Right hindlimb (tissue), 1 donor: Measurements from ENCODE around the gene CSH2.
A peak's percentile ranks its signal among the peaks of the same experiment; 100 is the strongest.

ENCODE experiments used
- DNase-seq: peaks from one replicate; pipeline ENCODE4 v3.0.0-alpha.2; 2018

CSH2 gene

DNA sequence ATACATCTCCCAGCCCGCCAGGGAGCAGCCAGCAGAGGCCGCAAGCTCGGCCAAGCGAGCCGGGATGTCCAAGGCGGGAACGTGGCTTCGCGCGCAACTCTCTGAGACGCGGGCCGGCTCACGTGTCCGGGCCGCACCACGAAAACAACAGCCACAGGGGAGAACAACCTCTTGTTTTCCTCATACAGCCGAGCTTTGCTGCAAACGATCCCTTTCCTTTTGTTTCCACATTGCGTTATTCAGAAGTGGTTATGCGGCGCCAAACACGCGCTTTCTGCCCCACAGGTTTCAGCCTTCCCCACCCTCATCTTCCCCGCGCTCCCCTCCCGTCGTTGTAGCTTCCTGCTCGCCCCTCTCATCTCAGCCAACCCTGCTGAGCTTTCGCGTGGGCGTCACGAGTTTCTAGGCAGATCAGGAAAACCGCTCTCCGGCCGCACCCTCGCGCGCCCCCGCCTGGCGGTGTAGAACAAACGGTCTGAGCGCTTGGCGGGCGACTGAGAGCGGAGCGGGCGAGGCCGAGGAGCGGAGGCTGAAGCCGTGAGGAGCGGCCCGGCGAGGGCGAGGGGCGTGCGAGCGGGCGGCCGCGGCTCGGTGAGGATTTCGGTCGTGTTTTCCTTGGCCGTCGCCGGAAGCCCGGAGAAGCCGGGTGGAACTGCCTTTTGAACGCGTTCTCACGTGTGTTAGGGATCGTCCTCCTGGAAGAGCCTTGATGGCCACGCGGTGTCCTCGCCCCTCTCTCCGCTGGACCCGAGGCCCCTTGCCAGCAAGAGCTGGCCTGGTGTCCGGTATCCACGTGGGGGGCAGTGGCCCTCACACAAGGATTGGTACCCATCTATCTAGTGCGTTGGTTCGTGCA is 24.4 kb downstream of the CSH2 start:
- DNase-seq, result peak; percentile 91

DNA sequence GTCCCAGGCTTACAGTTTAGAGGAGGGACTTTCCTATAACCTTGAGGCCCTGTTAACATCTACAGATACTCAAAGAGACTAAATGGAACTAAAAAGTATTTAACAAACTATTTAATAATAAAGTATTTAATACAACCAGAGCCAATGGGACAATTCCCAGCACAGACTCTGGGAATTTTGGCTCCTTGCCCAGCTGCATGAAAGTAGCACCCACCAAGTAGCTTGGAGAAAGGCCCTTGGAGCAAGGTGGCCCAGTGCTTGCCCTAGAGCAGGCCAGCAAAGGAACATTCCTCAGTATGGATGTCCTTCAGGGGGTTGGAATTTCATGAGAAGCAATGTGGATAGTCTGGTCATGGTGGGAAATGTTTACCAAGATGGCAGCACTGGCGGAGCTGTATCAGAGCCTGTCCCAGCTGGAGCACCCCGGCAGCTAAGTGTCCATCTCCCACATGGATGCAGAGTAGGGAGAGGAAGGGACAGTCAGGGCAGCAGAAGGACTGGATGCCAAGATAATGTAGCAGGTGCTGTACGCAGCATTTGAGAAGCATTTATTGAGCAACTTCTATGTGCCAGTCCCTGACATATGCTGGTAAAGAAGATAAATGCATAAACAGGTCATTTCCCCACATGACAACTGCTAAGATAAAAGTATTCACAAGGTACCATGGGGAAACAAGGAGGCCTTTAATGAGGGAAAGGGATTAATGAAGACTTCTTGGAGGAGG is 25.8 kb downstream of the CSH2 start:
- no peak for DNase-seq

DNA sequence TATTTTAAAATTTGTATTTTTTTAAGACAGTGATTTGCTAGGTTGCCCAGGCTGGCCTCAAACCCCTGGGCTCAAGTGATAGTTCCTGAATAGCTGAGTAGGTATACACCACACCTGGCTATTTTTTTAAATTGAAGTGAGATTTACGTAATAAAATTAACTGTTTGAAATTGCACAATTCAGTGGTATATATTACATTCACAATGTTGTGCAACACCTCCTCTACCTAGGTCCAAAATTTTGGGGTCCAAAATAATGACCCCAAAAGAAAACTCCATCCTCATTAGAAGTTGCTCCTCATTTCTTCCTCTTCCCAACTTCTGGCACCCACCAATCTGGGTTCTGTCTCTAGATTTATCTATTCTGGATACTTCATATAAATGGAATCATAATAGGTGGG is 28.0 kb downstream of the CSH2 start:
- DNase-seq, result no peak

DNA sequence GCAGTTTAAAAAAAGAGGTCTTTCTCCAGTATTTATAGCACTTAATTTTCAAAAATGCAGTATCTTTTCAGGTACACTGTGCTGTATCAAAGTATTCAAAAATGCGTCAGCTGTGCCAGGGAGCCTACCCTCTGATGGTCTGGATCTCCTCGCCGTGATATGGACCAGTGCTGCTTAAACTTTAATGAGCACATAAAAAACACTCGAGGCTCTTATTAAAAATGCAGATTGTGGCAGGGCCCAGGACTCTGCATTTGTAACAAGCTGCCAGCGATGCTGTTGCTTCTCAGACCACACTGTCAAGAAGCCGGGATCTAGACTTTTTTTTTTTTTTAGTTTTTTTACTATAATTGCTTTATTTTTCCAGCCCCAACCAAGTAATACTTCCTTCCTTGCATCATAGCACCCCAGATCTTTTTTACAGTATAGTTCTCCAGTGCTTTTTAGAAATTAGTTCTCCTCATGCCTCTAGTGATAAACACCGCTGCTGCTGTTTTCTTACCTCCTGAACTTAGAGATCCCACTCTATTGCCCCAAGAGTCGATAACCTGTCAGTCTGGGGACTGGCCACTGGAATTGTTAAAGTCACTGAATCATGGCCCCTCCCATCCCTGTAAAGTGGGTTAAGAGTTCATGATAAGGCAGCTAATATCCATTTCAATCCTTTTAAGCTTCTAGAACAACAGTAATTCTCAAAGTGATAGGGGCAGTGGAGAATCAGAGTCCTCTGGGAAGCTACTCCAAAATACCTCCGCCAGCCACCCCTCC is 29.4 kb downstream of the CSH2 start:
- no peak for DNase-seq

DNA sequence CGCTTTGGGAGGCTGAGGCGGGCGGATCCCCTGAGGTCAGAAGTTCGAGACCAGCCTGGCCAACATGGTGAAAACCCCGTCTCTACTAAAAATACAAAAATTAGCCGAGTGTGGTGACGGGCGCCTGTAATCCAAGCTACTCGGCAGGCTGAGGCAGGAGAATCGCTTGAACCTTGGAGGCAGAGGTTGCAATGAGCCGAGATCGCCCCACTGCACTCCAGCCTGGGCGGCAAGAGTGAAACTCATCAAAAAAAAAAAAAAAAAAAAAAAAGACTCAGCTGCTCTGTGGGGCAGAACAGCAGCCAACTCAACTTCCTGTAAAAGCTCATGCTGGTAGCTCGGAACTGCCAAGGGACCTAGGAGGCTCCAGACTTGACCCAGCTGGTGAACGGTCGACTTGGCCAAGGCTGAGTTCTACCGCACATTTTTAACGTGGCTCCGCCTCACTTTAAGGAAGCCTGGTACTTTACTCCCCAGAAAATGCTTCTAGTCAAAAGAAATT is 30.0 kb downstream of the CSH2 start:
- DNase-seq, result peak; percentile 65

DNA sequence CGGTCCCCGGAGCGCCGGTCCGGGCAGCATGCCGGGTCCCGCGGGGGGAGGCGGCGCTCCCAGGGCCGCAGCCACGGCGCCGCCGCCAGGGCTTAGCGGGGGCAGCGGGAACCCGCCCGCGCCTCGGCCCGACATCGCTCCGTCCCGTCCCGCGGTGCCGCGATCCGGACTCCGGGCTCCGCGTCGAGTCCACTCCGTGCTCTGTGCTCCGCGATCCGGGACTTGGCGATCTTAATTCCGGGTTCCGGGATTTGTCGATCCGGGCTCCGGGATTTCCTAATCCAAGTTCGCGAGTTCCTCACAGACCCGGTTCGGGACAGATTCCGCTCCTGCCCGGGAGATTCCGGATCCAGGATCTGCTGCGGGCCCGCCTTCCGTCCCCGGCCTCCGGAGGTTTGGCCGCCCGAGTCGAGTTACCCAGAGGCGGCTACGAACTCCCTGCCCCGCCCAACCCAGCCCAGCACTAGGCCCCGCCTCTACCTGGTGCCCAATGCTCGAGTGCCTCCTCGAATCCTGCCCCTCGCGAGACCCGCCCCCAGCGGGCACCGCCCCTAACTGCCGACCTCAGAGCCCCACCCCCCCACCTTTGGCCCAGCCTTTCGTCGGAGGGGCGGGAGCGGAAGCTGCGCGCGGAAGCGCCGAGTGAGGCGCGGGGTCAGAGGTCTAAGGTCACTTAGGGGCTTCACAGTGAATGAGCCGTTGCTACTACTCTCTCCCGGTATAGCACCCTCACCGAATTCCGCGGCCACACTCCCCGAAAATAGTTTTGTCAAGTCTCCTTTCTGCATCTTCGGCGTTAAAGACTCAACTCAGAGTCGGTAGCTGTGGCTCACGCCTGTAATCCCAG is 30.7 kb downstream of the CSH2 start, which contains the start of gene SMARCD2:
Gene SMARCD2 (minus strand): TSS at position 146 of the 847 bp plus-strand sequence. CDS start 11 bp downstream, at position 135.
- DNase-seq, result peak; percentile 99

DNA sequence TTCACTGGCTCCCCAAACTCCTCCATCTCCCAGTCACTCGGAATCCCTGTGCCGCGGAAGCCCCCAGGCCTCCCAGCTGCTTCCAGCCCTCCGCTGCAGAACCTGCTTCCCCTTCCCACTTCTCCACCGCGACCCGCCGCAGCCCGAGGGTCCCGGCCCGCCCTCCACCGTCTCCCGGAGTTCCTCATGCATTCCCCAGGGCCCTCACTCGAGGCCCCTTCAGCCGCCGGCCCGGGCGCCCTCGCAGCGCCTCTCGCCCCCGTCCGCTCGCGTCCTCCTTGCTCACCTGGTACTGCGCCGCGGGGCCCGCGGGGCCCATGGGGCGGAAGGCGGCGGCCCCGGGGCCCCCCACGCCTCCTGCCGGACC is 31.3 kb downstream of the CSH2 start:
- peak; percentile 59 for DNase-seq

DNA sequence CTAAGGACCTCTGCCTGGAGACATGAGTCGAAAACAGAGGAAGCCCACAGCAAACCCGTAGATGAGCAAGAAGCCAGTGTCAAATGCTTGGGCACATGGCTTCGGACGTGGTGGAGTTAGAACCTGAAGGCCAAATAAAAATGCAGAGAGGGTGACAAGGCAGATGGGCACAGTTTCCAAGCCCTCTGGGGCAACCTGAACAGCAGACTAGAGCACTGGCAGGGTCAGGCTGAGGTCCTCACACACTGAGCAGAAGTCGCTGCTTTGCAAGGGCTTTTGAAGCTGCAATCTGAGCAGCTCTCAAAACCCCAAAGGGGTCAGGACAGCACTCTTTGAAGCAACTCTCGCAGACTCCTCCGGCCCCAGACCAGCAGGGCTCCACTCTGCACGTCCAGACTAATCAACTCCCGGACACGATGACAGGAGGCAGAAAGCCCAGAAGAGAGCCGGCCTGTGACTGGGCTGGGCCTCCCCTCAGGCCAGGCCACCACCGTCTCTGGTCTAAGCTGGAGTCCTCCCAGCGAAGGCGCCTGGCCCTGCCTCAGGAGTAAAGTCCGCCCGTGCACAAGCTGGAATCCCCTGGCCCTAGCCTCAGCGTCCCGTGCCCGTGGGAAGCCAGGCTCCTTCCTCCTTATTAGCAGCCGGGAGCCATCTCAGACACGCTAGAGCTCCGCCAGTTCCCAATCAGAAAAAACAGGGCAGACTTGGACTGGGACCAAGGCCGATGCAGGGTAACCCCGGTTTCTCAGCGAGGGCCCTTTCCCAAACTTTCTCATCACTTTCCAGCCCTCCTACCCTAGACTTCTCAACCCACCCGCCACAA is 31.9 kb downstream of the CSH2 start:
- DNase-seq, result peak; percentile 62

DNA sequence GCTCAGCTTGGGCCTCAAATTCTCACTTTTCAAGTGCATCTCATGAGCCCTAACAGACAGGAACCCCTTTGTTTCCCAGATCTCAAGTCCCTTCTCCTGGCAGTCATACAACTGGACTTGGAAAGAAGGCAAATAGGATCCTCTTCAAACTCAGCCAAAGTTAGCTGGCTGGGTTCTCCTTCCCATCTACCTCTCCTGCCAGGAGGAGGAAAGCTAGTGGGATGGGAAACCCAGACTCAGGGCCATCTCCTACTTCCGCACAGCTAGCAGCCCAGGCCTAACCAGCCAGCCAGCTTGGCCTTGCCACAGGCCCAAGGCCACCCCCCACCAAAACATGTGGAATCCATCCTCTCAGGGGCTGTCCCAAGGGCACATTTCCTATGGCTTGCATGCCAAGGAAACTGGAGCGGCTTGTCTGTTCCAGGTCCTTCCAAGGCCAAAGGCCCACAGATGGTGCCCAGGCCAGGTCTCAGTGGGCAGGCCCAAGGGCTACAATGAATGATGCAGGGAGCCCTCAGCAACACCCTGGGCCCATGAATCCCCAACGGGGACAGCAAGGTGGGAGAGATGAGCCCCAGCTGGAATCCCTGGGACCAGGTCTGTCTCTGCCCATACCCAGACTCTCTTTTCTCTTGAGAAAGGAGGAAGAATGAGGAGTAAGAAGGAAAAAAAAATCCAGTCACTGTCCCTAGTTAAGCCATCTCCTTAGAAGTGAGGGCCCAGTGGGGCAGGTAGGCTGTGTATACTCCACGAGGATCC is 32.7 kb downstream of the CSH2 start:
- DNase-seq, result peak; percentile 62

DNA sequence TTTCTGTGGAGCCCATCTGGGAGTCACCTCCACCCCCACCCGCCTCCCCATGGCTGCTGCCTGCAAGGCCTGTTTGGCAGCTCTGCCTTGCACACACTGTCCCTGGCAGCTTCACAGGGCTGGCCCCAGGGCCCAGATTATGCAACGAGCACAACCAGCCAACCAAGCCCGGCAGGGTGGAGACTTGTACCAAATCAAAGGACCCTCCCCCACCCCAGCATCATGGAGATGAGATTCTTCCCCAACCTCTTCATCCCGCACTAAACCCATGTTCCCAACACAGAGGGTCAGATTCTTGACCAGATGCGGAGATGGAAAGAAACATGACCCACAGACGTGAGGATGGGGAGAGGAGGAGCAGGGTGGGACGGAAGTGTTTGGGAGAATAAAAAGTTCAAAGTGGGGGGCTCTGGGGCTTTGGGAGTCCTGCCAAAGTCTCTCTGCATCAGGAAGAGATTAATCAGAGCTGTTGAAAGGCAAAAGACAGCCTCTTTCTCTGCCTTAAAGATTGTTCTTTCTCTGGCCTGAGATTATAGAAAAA is 34.8 kb downstream of the CSH2 start:
- DNase-seq, result peak; percentile 89

DNA sequence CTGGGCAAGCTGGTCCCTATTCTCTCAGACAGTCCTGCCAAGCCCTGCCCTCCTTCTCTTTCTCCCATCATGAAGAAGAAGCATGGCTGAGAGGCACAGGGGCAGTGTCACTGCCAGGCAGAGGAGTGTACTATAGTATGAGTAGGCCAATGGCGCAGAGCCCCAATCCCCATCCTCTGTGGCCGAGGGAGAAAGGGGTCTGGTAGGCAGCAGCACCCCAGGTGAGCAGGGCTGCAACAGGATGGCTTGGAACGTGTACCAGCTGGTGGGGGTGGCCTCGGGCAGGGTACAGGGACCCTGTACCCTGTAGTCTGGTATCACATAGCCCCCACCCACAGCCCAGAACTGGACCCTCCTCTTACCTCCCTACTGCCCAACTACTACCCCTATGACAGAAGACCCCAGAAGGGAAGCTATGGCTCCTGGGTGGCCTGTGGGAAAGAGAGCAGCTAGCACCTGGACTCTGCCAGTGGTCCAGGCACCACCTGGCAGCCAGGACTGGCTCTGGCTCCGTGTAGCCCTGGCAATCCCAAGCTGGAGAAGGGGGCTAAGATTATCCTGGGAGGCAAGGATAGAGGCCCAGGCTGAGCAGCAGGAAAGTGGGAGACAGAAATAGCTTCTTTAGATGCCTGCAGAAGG is 35.4 kb downstream of the CSH2 start:
- no peak for DNase-seq

DNA sequence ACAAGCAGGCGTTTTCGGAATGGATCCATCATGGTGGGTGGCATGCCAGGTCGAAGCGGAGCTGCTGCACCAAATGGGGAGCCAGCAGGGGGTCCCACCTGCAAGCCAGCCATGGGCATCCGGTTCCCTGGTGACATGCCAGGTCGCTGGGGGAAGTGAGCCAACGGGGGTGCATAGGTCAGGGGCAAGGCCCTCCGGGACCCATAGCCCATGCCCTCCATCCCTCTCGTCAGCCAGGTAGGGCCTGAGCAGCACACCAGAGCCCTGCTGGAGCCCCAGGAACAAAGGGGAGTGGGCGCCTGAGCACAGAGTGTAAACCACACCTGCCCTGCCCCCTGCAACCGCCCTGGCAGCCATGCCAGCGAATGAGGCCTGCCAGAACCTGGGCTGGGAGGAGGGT is 36.0 kb downstream of the CSH2 start:
- no peak for DNase-seq

DNA sequence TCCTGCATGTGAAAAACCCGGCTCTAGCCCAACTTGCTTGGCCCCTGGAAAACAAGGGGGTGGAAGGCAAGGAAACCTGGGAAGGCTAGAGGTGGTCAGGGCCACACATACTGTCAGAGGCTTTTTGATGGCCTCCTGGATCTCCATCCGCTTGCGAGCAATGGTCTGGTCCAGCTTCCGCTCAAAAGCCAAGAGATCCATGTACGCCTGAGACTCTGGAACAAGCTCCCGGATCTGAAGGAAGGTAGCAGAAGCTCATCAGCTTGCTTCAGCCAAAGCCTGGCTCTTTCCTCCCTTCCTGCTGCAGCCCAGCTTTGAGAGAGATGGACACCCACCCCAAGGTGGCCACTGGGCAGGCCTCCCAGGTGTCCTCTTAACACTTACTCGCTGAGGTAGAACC is 36.7 kb downstream of the CSH2 start:
- DNase-seq, result no peak

DNA sequence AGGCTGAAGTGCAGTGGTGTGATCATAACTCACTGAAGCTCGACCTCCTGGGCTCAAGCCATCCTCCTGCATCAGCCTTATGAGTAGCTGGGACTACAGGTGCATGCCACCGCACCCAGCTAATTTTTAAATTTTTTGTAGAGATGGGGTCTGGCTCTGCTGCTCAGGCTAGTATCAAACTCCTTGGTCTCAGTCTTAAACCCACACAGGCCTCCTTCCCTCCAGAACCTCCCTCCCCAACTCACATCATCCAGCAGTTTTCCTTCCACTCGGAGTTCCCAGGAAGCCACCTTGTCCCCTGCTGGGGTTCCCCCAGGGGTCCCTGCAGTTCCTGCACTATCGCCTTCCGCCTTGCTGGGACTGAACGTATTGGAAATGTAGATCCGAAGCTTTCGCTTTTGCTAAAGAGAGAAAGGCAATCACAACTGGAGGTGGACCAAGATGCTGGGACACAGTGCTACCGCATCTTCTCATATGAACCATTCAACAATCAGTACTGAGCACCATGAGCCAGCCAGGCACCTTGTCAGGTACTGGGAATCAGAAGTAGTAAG is 38.2 kb downstream of the CSH2 start:
- DNase-seq, result no peak

DNA sequence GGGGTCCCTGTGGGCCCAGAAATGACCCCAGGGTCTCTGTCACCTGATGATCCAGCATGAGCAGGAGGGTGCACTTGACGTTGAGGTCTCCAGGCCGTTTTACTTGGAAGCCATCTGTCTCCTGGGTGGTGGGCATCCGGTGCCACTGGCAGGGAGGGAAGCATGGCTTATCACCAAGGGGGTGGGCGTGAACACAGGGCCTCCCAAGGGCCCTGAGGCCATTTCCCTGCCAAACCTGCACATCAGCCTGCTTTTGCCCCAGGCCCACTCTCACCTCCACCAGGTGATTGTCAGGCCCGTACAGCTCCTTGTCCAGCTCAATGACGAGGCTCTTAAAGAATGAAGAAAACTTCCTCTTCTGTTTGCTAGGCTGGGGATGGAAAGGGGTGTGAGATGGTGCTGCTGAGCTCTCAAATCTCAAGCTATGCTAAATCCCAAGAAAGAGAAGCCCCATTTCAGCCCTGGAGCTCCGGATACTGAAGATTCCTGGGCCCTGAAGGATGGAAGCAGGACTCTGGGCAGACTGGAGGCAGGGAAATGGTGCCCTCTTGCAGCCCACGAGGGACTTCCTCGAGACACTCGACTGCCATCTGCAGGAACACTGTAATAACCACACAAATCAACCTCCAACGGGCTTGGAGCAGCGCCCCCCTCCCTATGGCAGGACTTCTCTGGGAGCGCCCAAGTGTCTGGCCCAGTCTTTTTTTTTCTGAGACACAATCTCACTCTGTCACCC is 38.9 kb downstream of the CSH2 start:
- DNase-seq, result no peak

DNA sequence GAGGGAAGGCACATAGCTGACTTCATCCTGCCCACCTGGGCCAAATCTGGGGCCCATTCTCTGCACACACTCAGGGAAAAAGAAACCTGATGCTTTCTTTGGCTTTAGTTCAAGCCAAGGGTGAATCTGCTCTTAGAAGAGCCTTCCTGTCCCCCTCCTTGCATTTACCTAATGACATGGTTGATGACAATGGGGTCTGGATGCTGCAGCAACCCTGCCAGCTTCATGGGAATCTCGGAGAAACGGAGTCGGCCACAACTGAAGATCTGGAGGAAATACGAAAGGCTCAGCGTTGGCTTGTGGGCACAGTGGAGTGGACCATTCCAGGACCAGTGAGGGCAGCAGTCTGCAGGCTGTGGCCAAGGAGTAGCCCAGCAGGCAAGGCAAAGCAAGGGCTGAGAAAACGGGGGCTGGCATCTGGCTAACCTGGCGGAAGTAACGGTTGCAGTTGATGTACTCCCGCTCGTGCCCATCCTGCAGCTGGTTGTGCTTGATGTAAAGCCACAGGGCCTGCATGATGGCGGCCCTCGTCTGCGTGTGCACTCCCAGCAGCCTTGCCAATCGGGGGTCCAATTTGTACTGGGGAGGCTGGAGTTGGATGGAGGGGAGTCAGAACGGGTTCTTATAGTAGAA is 39.6 kb downstream of the CSH2 start:
- no peak for DNase-seq

DNA sequence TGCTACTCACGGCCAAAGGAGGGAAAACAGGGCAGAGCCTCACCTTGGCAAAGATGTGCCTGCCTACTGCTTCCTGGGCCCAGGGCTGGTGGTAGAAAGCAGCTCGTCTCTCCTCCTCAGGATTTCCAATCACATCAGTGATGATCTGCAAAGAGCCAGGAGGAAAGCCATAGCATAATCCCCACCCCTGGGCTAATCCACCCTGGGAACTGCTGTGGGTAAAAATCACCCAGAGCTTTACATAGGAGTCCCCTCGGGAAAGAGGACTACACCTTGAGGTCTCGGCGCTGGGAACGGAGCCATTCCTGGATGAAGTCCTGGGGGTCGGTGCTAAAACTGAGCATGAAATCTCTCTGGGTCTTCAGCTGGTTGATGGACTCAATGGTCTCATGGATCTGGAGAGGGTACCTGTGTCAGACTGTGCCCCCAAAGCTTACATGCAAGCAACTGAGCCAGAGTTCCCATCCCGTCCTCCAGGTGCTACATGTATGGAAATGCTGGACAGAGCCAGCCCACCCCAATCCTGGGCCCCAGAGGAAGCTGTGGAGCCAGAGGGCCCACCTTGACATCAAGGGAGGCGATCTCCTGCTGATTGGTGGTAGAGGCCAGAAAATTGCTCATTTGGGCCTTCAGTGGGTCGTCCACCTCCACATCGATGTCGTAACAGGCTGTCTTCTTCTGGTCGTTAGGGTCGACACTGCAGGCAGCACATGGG is 40.3 kb downstream of the CSH2 start:
- no peak for DNase-seq

DNA sequence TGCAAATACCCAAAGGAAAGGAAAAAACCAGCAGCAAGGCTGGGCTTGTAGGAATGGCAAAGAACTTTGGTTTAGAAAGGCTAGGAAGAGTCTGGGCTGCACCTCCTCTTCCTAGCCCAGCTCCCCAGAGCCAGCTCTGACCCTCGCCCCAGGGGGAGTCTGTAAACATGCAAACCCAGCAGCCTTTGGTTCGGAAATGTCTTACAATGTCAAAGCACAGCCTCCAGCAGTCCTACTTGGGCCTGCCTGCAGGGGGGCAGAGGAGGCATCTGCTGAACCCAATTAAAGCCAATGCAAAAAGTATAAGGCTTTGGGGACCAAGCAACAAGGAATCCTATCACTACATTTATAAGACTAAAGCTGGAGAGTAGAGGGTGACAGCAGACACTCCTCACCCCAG is 41.0 kb downstream of the CSH2 start:
- no peak for DNase-seq
